Esophagus muscularis mucosa (tissue), 4 donors: Measurements from ENCODE around the gene UBL3.

Experiments used
- CTCF ChIP-seq, 3 experiments: fragments of 200-600 bp in 2 of 3; fragments of 450-650 bp in 1 of 3; sonication (generic) in 2 of 3; IDR thresholded peaks; one replicate each; pipeline ENCODE4 v1.5.1; 2017 to 2019; ENCODE audit warnings: antibody characterized with exemption in 3 of 3, mild to moderate bottlenecking in 2 of 3, moderate library complexity in 1 of 3
- EP300 ChIP-seq: sonication (generic); formaldehyde crosslinking; IDR thresholded peaks from one replicate; pipeline ENCODE4 v1.6.1; 2017; ENCODE audit warnings: antibody characterized with exemption
- POLR2A ChIP-seq: fragments of 450-650 bp; IDR thresholded peaks from one replicate; pipeline ENCODE4 v1.6.1; 2017; ENCODE audit warnings: antibody characterized with exemption, moderate library complexity, mild to moderate bottlenecking, low read depth
- POLR2AphosphoS5 ChIP-seq, 2 donors: sonication (generic); formaldehyde crosslinking; IDR thresholded peaks; one replicate each; pipeline ENCODE4 v1.6.1; 2017; ENCODE audit warnings: antibody characterized with exemption in 2 of 2

GRCh38 chr13:29856426-29856825 lies 6.0 kb upstream of the UBL3 start:
- TF ChIP-seq POLR2A, result no peak
- no peak for TF ChIP-seq CTCF (IDR thresholded peaks at IDR 0.05)
- no peak for TF ChIP-seq POLR2AphosphoS5 (IDR thresholded peaks at IDR 0.05)
- no peak for TF ChIP-seq EP300
